T-helper 22 cell (primary cell): Measurements from ENCODE around the gene ZNF263.

Experiments
- DNase-seq: peaks from one replicate; pipeline ENCODE4 v3.0.0-alpha.2; 2020; ENCODE audit warnings: low read depth

ZNF263 gene

DNA sequence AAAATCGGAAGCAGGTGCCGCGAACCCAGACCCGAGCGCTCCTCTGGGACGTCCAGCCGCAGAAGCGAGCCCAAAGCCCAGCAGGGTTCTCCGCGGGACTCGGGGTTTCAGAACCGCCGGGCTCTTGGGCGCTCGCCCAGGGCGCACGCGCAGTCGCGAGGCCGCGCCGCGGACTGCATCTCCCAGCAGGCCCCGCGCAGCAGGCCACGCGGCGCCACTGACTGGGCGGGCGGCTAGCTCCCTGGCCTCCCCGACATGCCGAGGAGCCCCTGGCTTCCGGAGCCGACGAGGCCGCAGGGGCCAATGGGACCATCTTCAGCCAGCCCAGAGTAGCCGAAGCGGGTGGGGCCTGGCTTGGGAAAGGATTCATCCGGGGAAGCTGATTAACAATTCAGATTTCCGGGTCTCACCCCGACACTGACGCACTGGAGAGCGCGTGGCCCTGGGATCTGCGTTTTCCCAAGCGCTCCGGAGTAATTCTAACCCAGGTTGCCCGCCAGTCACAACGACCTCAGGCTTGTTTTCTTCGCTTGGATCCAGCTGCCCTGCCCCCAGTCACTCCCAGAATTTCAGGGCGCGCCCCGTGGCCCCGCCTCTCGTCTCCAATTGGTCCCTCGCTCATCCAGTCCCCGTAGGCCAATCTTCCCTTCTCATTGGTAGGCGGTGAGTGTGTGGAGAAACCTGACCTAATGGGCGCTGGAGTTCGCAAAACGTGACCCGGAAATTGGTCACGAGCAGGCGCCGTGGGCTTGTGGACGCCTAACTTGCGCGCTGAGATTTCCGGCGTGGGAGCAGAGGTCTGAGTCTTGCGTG is at the start of gene ZNF263:
TSS of gene ZNF263 (plus strand) at position 762 of the 813 bp plus-strand sequence. CDS start 328 bp downstream, outside the sequence.
- peak; percentile 86 for DNase-seq

DNA sequence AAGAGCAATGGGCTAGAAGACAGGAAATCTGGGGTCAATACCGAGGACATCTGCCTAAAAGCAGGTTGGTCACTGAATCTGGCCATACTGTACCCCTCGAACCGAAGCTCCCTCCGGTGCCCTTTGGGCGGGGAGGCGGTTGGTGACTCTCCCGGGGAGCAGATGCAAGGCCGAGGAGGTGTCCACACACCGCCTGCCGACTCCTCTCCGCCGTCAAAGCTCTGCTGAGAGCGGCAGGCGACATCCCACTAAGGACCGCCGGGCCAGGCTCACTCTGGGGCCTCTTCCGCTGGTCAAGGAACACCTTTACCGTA is 48.8 kb upstream of the ZNF263 start:
- no peak for DNase-seq

GRCh38 chr16:3234857-3235561 is 48.3 kb upstream of the ZNF263 start, which contains the start of gene ZNF200:
TSS of gene ZNF200 (minus strand) at chr16:3235158. CDS start at chr16:3233755, 1,403 bp downstream.
- DNase-seq = peak; percentile 86

- DNase-seq = peak; percentile 53
These were observed 47.2 kb upstream of the ZNF263 start for GRCh38 chr16:3235856-3236669.

DNA sequence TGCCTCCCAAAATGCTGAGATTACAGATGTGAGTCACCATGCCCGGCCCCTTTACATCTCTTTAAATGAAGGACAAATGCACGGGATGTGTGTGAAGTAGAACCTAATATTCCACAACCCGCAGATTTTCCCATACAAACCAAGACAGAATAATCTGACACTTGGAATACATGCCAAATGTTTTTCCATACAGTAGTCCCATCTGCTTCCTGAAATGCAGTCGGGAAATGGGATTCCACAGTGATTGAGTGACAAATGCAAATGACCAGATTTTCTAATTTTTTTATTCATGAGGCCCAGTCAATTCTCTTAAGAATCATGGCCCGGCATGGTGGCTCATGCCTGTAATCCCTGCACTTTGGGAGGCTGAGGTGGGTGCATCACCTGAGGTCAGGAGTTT is 41.5 kb upstream of the ZNF263 start:
- no peak for DNase-seq

GRCh38 chr16:3242709-3243108 is 40.6 kb upstream of the ZNF263 start:
- no peak for DNase-seq

DNA sequence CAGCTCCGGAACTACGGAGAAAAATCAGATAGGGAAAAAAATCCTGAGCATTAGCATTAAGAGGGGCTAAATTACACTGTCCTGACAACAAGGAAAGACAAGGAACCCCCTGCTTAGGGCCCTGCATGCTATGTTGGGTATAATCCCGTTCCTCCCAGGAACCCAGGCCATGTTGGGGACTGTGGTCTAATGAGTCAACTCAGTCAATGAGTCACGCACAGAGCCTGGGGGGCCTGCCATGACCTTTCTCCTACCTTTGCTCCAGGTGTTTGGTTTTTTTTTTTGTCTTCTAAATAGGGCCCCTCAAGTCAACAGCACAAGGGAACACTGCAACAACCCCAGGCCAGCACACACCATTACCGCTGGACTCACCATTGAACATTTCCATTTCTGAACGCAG is 39.4 kb upstream of the ZNF263 start:
- no peak for DNase-seq

DNA sequence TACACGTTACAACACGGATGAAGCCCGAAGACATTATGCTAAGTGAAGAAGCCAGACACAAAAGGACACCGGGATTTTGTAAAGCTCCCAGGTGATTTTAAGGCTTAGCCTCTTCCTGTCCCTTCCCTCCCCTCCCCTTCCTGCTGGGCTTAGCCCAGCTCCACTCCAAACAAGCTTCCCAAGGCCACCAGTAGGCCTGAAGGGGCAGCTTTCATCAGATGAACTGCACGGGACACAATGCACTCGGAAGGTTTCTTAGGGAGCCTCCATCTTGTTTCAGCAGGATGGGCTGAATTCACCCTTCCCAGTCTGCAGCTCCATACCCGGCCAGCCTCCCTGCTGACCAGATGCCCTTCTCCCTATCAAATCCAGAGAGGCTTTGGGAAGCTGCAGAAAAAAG is 37.3 kb upstream of the ZNF263 start:
- no peak for DNase-seq

GRCh38 chr16:3246876-3247275 is 36.4 kb upstream of the ZNF263 start:
- DNase-seq = no peak

DNA sequence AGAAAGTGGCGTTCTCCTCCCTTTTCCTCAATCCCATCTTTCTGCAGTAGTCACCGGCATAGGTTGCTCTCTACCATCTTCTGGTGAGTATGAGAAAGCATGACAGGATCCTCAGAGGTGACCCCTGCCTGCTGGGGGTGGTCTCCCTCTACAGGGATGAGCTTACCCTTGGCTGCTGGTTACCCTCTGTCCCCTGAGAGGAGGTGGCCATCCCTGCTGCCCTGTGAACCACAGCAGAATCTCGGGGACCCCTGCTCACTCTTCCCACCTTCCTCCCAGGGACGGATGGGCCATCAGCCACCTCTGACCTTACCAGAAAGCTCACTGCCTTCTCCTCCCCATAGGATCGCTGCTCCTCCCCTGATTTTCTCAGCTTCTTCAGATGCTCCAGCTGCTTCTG is 34.7 kb upstream of the ZNF263 start:
- no peak for DNase-seq

DNA sequence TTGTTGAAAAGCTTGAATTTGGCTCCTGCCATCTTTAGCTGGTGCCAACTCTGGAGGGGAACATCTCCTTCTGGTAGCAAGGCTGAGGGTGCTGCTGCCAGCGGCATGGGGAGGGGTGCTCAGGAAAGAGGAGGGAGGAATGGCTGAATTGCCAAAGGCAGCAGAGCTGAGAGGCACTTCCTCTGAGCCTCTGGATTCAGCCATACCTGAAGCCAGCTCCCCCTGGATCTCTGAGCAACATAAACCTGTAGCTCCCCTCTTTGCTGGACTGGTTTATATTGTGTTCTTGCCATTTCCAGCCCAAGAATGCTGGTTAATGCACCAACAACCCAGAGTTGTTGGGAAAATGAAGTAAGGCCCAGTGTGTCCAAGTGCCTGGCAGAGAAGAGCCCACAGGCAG is 34.3 kb upstream of the ZNF263 start:
- DNase-seq = no peak

DNA sequence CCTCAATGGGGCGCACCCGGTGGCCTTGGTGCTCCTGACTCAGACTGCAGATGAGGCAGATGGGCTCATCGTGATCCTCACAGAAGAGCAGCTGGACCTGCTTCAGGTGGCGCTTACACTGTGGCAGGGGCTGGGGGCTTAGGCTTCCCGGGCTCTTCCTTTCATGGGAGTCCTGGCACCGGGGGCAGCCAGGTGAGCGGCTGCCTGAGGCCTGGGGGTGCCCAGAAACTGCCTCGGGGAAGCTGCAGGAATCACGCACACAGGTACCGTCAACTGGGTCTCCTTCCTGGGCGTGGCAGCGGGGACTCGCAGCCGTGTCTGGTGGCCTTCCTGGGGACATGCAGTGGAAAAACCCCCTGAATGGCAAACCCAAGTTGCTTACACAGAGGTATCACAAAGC is 33.8 kb upstream of the ZNF263 start:
- DNase-seq = no peak

- DNase-seq = no peak
These were observed 30.3 kb upstream of the ZNF263 start for GRCh38 chr16:3252967-3253366.

- DNase-seq = no peak
These were observed 29.0 kb upstream of the ZNF263 start for GRCh38 chr16:3254309-3254708.

GRCh38 chr16:3256146-3256865 is 27.0 kb upstream of the ZNF263 start, which contains the start of gene MEFV:
TSS of gene MEFV (minus strand) at chr16:3256633. CDS start at chr16:3256587, 46 bp downstream.
- DNase-seq = no peak

DNA sequence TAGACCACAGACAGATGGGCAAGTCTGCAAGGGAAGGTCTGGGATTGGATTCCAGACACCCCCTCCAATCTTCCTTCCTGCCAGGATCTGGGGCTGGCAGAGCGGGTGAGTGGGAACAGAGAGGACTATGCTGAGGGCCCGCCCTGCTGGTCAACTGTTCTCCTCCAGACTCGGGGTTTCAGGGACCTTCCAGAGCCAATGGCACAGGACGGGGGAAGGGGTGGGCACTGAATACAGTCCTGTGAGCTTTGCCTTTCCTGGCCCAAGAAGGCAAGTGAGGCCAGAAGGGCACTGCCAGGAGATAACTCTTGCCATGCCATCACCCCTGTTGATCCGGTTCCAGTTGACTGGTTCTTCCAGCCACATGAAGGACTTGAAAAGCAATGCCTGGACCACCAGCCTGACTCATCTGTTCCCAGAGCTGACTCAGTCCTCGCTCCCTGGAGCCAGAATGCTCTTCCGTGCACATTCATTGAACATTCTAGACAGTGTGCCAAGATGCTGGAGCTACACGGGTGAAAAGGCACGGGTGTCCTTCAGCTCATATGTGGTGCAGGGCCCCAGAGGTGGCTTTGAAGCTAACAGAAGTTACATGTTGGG is 26.3 kb upstream of the ZNF263 start:
- no peak for DNase-seq

DNA sequence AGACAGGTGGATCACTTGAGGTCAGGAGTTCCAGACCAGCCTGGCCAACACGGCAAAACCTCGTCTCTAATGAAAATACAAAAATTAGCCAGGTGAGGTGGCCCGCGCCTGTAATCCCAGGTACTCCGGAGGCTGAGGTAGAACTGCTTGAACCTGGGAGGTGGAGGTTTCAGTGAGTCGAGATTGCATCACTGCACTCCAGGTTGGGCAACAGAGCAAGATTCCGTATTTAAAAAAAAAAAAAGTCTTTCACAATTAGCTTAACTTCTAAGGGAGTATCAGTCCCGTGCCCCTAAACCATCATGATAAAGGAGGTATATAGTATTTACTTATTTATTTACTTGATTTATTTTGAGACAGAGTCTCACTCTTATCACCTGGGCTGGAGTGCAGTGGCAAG is 23.5 kb upstream of the ZNF263 start:
- DNase-seq = no peak

- no peak for DNase-seq
These were observed 20.8 kb upstream of the ZNF263 start for GRCh38 chr16:3262517-3262916.

GRCh38 chr16:3264137-3265036 is 18.9 kb upstream of the ZNF263 start:
- DNase-seq = peak; percentile 91

- no peak for DNase-seq
These were observed 16.3 kb upstream of the ZNF263 start for GRCh38 chr16:3266873-3267537.
